Measurements from ENCODE around the gene SSR4. TPM values are rescaled to one million over a fixed set of nuclear protein-coding genes. Genes with fewer than 3 reads are reported as not detected.

Gene SSR4
- total and polyA plus RNA-seq, 2 of the 13 experiments (the other 11 are each of a cell fraction or from before 2014, with no cell fraction given): 214 to 288 TPM

GRCh38 chrX:153763989-153764755 lies 30.3 kb upstream of the SSR4 start, which contains the start of gene PLXNB3 (continued):
- TF ChIP-seq ZFP36L1 (CRISPR knock-in tag; IDR thresholded peaks at IDR 0.05): no peak
- TF ChIP-seq NFE2L1 (CRISPR knock-in tag; IDR thresholded peaks at IDR 0.05; ENCODE audit: borderline replicate concordance): no peak
- no peak for TF ChIP-seq CERS6 (CRISPR knock-in tag; IDR thresholded peaks at IDR 0.05)
- no peak for TF ChIP-seq ZNF446 (CRISPR knock-in tag; IDR thresholded peaks at IDR 0.05)
- no peak for TF ChIP-seq ZNF292 (CRISPR knock-in tag; IDR thresholded peaks at IDR 0.05; ENCODE audit: borderline replicate concordance, low read depth)
- TF ChIP-seq BRCA1 (CRISPR knock-in tag; IDR thresholded peaks at IDR 0.05): no peak
- TF ChIP-seq GABPB1 (CRISPR knock-in tag; IDR thresholded peaks at IDR 0.05): peak; percentile 24; the same call in 1 of the 2 replicates
- no peak for TF ChIP-seq ZMAT3 (CRISPR knock-in tag; conservative IDR thresholded peaks at IDR 0.05)
- no peak for TF ChIP-seq ZBTB3 (CRISPR knock-in tag; IDR thresholded peaks at IDR 0.05; ENCODE audit: borderline replicate concordance, low read depth)
- TF ChIP-seq ZNF563 (CRISPR knock-in tag; IDR thresholded peaks at IDR 0.05): no peak
- no peak for TF ChIP-seq ZNF234 (CRISPR knock-in tag; conservative IDR thresholded peaks at IDR 0.05)
- no peak for TF ChIP-seq KMT2B (CRISPR knock-in tag; IDR thresholded peaks at IDR 0.05)
- no peak for TF ChIP-seq ZNF430 (CRISPR knock-in tag; IDR thresholded peaks at IDR 0.05)
- TF ChIP-seq HOXA7 (CRISPR knock-in tag; IDR thresholded peaks at IDR 0.05): no peak
- TF ChIP-seq MTERF4 (CRISPR knock-in tag; IDR thresholded peaks at IDR 0.05): 0 out of 2 replicates have a peak, but pooled peaks have one; percentile 41
- TF ChIP-seq RERE (CRISPR knock-in tag; IDR thresholded peaks at IDR 0.05; ENCODE audit: low read depth): no peak
- no peak for TF ChIP-seq FUBP1 (CRISPR knock-in tag; IDR thresholded peaks at IDR 0.05; ENCODE audit: borderline replicate concordance)
- no peak for TF ChIP-seq SMAD1 (CRISPR knock-in tag; IDR thresholded peaks at IDR 0.05; ENCODE audit: borderline replicate concordance, low read depth)
